Natural killer cell (primary cell): ENCODE data around the gene NCAM1. TPM values are rescaled to one million over a fixed set of nuclear protein-coding genes. Genes with fewer than 3 reads are reported as not detected.

Experiments
- ATAC-seq, 3 donors: fragments of 150-1000 bp in 2 of 3; fragments of 200-7000 bp in 1 of 3; cut with Tn5 transposase; 1 replicate in 1 of 3; 2 replicates in 2 of 3; pipeline ENCODE4 v1.10.0; 2021; ENCODE audit warnings: mild to moderate bottlenecking in 2 of 3, moderate library complexity in 2 of 3
- DNase-seq, 2 donors: peaks; one replicate each; pipeline versions ENCODE4 v3.0.0 to v3.0.0-alpha.2; 2013 to 2021; ENCODE audit warnings: mixed read lengths in 1 of 2
- H3K27ac ChIP-seq: one replicate; pipeline ENCODE4 v1.5.1; 2013; ENCODE audit warnings: mild to moderate bottlenecking, low read length
- H3K27me3 ChIP-seq: one replicate; pipeline ENCODE4 v1.6.1; 2013; ENCODE audit warnings: low read length; ENCODE audit not compliant: control insufficient read depth, insufficient read depth
- H3K36me3 ChIP-seq: one replicate; pipeline ENCODE4 v1.6.1; 2013; ENCODE audit warnings: low read length; ENCODE audit not compliant: control insufficient read depth, insufficient read depth
- H3K4me1 ChIP-seq: one replicate; pipeline ENCODE4 v1.6.1; 2013; ENCODE audit warnings: low read length; ENCODE audit not compliant: control insufficient read depth, insufficient read depth
- H3K4me3 ChIP-seq: one replicate; pipeline ENCODE4 v1.5.1; 2013; ENCODE audit warnings: low read length
- H3K9me3 ChIP-seq: one replicate; pipeline ENCODE4 v1.6.1; 2013; ENCODE audit warnings: low read length; ENCODE audit not compliant: control insufficient read depth, insufficient read depth
- H3K27ac Mint-ChIP-seq, 2 donors: one replicate each; pipeline ENCODE4 v1.8.0; 2022; ENCODE audit warnings: mild to moderate bottlenecking in 2 of 2, mixed read lengths in 2 of 2, moderate library complexity in 1 of 2
- H3K27me3 Mint-ChIP-seq, 2 donors: one replicate each; pipeline ENCODE4 v1.8.0; 2022; ENCODE audit warnings: low read depth in 2 of 2, mixed read lengths in 2 of 2
- H3K36me3 Mint-ChIP-seq: one replicate; pipeline ENCODE4 v1.8.0; 2022; ENCODE audit warnings: mixed read lengths
- H3K4me1 Mint-ChIP-seq, 2 donors: one replicate each; pipeline ENCODE4 v1.8.0; 2022; ENCODE audit warnings: mixed read lengths in 2 of 2
- H3K4me3 Mint-ChIP-seq: one replicate; pipeline ENCODE4 v1.8.0; 2022; ENCODE audit warnings: mild to moderate bottlenecking, moderate library complexity, mixed read lengths
- H3K9me3 Mint-ChIP-seq, 2 donors: one replicate each; pipeline ENCODE4 v1.8.0; 2022; ENCODE audit warnings: mixed read lengths in 2 of 2
- WGBS: methylation state at CpG from one replicate; pipeline ENCODE4 v1.1.7; 2013; ENCODE audit warnings: missing lambda C conversion rate; ENCODE audit not compliant: insufficient coverage; 5-methylcytosine and 5-hydroxymethylcytosine counted together
- intact Hi-C: fragments of 100-400 bp; cut with micrococcal nuclease; formaldehyde crosslinking; loops from one replicate; pipeline ENCODE4 v1.14.2; 2022
- total RNA-seq, 4 donors: library from RNA; stranded (reverse); fragments of 120-200 nt in 1 of 4; gene quantifications; one replicate each; pipeline versions ENCODE4 v1.2.3 to v1.2.4, GENCODE V29; 2013 to 2022
- TF ChIP-seq, protein P1 (sequence below): fragments of 200-600 bp; IDR thresholded peaks from one replicate; pipeline ENCODE4 v1.8.0; 2022; ENCODE audit warnings: antibody characterized with exemption

Gene NCAM1
- total RNA-seq, 3 donors from 2014 or later (not counting 1 experiment from before 2014, with no cell fraction given) = 129 to 208 (median 187) TPM

DNA sequence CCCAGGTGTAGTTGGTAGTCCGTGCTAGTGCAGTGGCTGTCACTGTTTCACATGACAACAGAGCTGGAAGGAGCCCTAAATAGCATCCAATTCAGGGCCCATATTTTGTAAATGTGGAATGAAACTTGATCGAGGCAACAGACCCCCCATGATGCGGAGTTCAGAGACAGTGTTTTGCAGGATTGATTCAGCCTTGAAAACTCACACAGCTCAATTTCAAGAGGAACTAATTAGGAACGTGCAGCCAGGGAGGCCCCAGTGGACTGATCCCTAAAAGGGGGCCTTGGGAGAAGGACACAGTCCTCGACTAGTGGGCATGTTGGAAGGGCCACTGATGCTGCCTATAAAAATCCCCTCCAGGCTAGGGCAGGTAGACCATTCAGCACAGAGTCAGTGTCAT, 292.2 kb downstream of the NCAM1 start:
- no peaks in the 10 kb centered on the region for H3K9me3 ChIP-seq
- intact Hi-C loops = no loop called here
- no peak overlapping the region for H3K27ac ChIP-seq
- H3K36me3 ChIP-seq = peaks cover 33% of the 10 kb centered on the region
- no peak overlapping the region for H3K27ac Mint-ChIP-seq
- TF ChIP-seq, protein P1, sequence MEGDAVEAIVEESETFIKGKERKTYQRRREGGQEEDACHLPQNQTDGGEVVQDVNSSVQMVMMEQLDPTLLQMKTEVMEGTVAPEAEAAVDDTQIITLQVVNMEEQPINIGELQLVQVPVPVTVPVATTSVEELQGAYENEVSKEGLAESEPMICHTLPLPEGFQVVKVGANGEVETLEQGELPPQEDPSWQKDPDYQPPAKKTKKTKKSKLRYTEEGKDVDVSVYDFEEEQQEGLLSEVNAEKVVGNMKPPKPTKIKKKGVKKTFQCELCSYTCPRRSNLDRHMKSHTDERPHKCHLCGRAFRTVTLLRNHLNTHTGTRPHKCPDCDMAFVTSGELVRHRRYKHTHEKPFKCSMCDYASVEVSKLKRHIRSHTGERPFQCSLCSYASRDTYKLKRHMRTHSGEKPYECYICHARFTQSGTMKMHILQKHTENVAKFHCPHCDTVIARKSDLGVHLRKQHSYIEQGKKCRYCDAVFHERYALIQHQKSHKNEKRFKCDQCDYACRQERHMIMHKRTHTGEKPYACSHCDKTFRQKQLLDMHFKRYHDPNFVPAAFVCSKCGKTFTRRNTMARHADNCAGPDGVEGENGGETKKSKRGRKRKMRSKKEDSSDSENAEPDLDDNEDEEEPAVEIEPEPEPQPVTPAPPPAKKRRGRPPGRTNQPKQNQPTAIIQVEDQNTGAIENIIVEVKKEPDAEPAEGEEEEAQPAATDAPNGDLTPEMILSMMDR = no peak
- H3K4me1 Mint-ChIP-seq = no peaks in the 10 kb centered on the region
- ATAC-seq (no peak), DNase-seq (no peak)
- WGBS = 69% methylated on average over 5 of the region's 5 CpGs
- H3K9me3 Mint-ChIP-seq = no peaks in the 10 kb centered on the region
- H3K27me3 ChIP-seq = no peaks in the 10 kb centered on the region
- H3K4me3 Mint-ChIP-seq = no peak overlapping the region
- H3K36me3 Mint-ChIP-seq = no peaks in the 10 kb centered on the region
- no peaks in the 10 kb centered on the region for H3K4me1 ChIP-seq
- H3K4me3 ChIP-seq = no peak overlapping the region
- no peaks in the 10 kb centered on the region for H3K27me3 Mint-ChIP-seq

DNA sequence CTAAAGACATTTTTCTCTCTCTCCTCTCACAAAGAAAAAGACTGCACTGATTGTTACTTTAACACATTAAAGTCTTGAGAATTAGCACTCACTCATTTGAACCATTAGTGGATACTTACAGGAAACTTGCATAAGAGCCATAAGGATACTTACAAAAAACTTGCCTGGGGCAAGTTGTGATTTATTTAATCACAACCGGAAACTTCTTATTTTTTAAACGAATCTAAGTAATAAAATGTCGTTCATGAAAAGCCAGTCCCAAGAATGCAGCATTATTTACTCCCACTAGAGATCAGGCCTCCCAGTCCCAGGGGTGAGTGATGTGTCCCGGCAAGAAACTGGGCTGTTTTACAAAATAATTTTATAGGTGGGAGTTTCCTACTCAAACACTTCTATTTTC, 293.9 kb downstream of the NCAM1 start:
- TF ChIP-seq, protein P1 = no peak
- Mint-ChIP-seq H3K27me3 (no peaks in the 10 kb centered on the region), H3K9me3 (no peaks in the 10 kb centered on the region), H3K36me3 (no peaks in the 10 kb centered on the region), H3K4me3 (no peak overlapping the region), H3K4me1 (no peaks in the 10 kb centered on the region), H3K27ac (no peak overlapping the region)
- Histone ChIP-seq H3K4me1 (no peaks in the 10 kb centered on the region), H3K9me3 (no peaks in the 10 kb centered on the region), H3K36me3 (peaks cover 26% of the 10 kb centered on the region), H3K27ac (no peak overlapping the region), H3K27me3 (no peaks in the 10 kb centered on the region), H3K4me3 (no peak overlapping the region)
- DNase-seq (no peak), ATAC-seq (no peak)
- 100% methylated on average over 3 of the region's 4 CpGs for WGBS
- intact Hi-C loops = no loop called here

DNA sequence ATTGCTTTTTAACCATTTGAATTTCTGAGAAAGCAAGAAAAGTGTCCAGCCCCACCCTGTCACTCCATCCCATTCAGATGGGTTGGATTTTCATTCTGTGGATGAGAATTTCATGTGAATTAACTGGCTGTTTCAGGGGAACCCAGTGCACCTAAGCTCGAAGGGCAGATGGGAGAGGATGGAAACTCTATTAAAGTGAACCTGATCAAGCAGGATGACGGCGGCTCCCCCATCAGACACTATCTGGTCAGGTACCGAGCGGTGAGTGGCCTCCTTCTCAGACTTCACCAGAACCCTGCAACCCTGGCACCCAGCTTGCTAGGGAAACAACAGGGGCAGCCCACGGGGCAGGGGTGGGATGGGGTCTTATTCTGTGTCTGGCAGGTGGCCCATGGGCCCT, 294.5 kb downstream of the NCAM1 start:
- DNase-seq = no peak
- TF ChIP-seq, protein P1 = no peak
- Histone ChIP-seq H3K9me3 (no peaks in the 10 kb centered on the region), H3K4me3 (no peak overlapping the region), H3K27me3 (no peaks in the 10 kb centered on the region), H3K4me1 (peaks cover under 1% of the 10 kb centered on the region), H3K27ac (no peak overlapping the region), H3K36me3 (peaks cover 30% of the 10 kb centered on the region)
- H3K9me3 Mint-ChIP-seq = no peaks in the 10 kb centered on the region
- H3K27me3 Mint-ChIP-seq = no peaks in the 10 kb centered on the region
- no peak overlapping the region for H3K27ac Mint-ChIP-seq
- H3K4me3 Mint-ChIP-seq = no peak overlapping the region
- ATAC-seq = no peak
- peaks cover 0 to 5% of the 10 kb centered on the region in 2 donors for H3K4me1 Mint-ChIP-seq
- intact Hi-C loops = no loop called here
- 83% methylated on average over 6 of the region's 6 CpGs for WGBS
- H3K36me3 Mint-ChIP-seq = no peaks in the 10 kb centered on the region

DNA sequence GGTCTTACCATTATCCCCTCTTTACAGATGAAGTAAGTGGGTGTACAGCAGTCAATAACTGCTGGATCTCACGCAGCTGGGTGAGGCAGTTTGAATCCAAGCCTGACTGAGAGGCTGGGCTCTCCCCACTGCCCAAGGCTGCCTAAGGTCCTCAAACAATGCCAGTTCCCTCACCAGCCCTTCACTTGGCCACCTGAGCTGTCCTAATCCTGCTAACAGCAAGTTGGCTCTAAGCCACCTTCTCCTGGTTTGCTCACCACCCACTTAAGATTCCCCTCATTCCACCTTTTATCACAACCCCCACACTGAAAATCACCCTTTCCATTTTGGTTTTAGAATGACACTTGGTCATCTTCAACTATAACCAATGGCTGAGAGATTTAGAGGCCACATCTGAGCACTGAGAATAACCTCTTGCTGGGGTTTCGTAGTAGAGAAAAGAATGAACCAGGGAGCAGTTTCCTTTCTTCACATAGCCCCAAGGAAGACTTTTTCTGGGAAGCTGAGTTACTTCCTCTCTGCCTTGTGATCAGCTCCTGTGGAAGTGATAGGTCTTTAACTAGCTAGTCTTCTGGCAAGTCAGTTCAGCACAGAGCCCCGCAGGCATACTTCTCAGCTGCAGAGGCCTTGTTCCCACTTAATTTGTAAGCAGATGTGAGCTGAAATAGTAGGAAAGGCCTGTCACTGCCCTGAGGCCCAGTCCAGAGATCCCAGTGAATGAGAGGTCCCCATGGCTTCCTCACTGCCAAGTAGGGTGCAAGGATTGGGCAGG, 295.4 kb downstream of the NCAM1 start:
- peak overlapping the region in 1 of 2 donors; percentile 2 for H3K27ac Mint-ChIP-seq
- H3K4me1 ChIP-seq = peaks cover 10% of the 10 kb centered on the region
- DNase-seq (no peak), ATAC-seq (no peak)
- H3K36me3 ChIP-seq = peaks cover 39% of the 10 kb centered on the region
- no peaks in the 10 kb centered on the region for H3K27me3 Mint-ChIP-seq
- no peak overlapping the region for H3K4me3 Mint-ChIP-seq
- no peak overlapping the region for H3K4me3 ChIP-seq
- H3K27me3 ChIP-seq = no peaks in the 10 kb centered on the region
- 95% methylated on average over 3 of the region's 3 CpGs for WGBS
- H3K4me1 Mint-ChIP-seq = peaks cover 5 to 14% of the 10 kb centered on the region in 2 donors
- H3K9me3 ChIP-seq = no peaks in the 10 kb centered on the region
- H3K36me3 Mint-ChIP-seq = no peaks in the 10 kb centered on the region
- TF ChIP-seq, protein P1 = no peak
- no peak overlapping the region for H3K27ac ChIP-seq
- no peaks in the 10 kb centered on the region for H3K9me3 Mint-ChIP-seq
- intact Hi-C loops = no loop called here
